ENCODE measurements around the gene POGLUT2.

POGLUT2 gene

GRCh38 chr13:102763741-102764140 lies 35.0 kb downstream of the POGLUT2 start:
- DNase-seq: no peak

GRCh38 chr13:102761071-102761470 lies 37.7 kb downstream of the POGLUT2 start:
- DNase-seq: no peak

DNA sequence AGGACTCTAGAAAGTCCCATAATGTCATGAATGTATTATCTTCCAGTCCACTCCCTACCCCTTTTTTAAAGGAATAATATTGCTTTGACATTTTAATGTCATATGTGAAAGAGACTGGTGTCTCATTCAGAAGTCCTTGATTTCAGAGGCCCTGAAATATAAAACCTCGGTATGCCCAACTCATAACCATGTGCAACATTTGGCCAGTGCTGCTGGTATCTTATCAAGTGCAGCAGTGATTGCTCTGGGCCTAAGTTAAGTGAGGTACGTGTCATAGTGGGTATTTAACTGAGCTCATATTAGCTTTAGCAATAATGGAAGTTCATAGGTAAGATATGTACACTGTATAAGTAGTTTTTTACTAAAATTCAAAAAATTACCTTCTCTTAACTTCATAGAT lies 39.9 kb downstream of the POGLUT2 start:
- DNase-seq: no peak

DNA sequence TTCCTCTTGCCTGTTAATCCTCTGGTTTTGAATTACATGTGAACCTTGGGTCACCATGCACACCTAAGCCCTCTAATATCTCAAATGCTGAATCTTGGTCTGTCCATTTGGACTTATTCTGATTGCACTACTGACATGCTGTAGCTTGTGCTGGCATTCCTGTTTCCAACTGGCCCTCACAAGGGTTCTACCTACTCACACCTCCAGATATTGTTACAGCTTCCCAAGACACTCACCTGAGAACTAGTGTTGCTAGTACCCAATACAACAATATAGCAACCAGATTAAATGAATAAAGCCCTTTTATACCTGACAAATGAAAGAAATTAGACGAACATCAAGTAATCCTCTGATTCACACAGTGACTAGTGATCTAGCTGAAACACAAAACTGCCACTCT lies 41.8 kb downstream of the POGLUT2 start:
- no peak for DNase-seq

DNA sequence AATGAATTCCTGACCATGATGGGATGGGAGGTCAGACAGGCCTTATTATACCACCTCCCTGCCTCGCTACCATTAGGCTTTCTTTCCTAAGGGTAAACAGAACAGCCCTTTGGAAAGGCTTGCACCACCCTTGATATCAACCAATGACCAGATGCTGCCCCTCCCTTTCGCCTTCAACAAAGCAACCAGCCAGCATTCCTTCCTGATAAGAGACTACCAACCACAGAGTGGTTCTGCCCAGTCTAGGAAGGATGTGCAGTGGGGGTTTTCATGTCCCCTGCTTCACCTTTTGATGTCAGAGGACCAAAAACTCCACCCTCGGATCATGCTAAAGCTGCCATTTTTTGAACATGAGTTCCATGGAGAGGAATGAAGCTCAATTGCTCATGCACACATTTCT lies 46.9 kb downstream of the POGLUT2 start:
- DNase-seq: no peak

- DNase-seq: no peak
These were observed 56.3 kb downstream of the POGLUT2 start for GRCh38 chr13:102742506-102742905.

DNA sequence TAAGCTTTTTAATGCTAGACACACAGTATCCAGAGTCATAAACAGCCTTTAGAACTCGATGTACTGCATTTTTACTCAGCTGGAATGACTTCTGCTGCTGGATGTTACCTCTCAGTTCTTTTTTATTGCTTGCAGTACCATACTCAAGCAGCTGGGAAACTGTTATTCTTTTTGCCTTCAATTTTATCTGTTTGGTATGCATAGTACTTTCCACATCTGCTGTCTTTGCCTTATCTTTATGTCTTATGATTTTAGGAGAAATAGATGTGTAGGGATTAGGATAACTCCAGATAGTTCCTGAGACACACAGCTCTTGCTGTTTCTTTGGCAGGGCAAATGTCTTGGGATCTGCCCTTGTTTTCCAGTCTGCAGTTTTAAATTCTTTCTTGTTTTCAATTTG lies 56.7 kb downstream of the POGLUT2 start:
- DNase-seq: no peak
